HG03108 (cell line): ENCODE measurements around the gene CAMTA2.
A peak's percentile ranks its signal among the peaks of the same experiment; 100 is the strongest.
"Not testable (repeated sequence)": the region's sequence is repeated elsewhere in the genome, so short reads cannot be mapped to it uniquely, and the experiment has no call there.

Experiments
- ATAC-seq: cut with Tn5 transposase; IDR thresholded peaks from one replicate; pipeline ENCODE4 v1.9.1; 2021; ENCODE audit warnings: moderate library complexity; ENCODE audit not compliant: unreplicated experiment

The CAMTA2 gene, protein sequence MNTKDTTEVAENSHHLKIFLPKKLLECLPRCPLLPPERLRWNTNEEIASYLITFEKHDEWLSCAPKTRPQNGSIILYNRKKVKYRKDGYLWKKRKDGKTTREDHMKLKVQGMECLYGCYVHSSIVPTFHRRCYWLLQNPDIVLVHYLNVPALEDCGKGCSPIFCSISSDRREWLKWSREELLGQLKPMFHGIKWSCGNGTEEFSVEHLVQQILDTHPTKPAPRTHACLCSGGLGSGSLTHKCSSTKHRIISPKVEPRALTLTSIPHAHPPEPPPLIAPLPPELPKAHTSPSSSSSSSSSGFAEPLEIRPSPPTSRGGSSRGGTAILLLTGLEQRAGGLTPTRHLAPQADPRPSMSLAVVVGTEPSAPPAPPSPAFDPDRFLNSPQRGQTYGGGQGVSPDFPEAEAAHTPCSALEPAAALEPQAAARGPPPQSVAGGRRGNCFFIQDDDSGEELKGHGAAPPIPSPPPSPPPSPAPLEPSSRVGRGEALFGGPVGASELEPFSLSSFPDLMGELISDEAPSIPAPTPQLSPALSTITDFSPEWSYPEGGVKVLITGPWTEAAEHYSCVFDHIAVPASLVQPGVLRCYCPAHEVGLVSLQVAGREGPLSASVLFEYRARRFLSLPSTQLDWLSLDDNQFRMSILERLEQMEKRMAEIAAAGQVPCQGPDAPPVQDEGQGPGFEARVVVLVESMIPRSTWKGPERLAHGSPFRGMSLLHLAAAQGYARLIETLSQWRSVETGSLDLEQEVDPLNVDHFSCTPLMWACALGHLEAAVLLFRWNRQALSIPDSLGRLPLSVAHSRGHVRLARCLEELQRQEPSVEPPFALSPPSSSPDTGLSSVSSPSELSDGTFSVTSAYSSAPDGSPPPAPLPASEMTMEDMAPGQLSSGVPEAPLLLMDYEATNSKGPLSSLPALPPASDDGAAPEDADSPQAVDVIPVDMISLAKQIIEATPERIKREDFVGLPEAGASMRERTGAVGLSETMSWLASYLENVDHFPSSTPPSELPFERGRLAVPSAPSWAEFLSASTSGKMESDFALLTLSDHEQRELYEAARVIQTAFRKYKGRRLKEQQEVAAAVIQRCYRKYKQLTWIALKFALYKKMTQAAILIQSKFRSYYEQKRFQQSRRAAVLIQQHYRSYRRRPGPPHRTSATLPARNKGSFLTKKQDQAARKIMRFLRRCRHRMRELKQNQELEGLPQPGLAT

DNA sequence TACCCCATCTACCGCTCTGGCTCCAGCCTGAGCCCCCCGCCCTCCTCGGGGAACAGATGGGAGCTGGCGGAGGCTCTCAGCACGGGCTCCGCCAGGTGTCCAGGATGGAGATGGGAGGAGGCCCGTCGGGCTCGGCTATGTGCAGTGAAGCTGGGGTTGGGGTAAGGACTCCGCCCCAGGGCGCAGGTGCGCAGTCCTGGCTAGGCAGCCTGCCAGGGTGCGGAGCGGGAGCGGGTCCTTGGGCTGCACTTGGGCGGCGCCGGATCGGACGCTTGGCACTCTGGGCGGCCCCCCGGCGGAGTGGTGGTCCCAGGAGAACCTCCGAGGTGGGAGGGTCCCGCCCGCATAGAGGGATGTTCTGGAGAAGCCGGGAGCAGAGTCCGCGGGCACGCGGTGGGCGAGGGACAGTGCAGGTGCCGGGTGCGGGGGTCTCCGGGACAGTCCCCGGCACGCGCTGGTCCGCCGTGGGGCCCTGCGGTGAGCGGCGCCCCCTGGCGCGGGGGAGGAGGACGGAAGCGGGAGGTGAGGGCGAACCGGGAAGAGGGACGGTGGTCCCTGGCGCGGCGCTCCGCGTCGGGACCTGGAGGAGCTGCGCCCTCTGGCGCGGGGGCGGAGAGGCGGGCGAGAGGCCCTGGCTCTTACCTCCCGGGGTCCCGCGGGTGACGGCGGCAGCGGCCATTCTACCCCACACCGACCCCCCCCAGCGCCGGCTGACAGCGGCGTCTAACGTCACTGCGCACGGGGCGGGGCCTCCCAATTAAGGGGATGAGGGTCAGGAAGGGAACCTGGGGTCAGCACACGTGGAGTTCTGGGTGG, at the start of gene CAMTA2:
Gene CAMTA2, minus strand, starts transcription at position 725 of the 816 bp plus-strand sequence. CDS start 1,453 bp downstream, outside the sequence.
- peak; percentile 76 for ATAC-seq

DNA sequence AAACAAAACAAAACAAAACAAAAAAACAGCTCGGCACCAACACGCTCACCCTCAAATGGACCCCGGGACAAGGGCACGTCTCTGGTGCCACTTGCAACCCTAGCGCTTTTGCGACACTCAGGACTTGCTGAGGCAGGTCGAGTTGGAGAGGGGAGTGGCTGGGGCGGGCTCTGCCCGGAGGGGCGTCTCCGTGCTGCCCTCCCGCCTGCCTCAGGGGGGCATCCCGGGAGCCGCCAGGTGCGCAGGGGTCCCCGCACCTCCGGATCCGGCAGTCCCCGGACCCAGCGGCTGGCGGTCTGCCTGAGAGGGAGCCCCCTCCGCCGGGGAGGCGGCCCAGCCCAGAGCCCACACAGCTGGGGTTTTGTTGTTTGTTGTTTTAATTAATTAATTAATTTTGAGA, 47.8 kb upstream of the CAMTA2 start, which contains the start of gene SLC52A1:
Gene SLC52A1, minus strand, starts transcription at position 112 of the 400 bp plus-strand sequence. CDS start 820 bp downstream, outside the sequence.
- no peak for ATAC-seq

DNA sequence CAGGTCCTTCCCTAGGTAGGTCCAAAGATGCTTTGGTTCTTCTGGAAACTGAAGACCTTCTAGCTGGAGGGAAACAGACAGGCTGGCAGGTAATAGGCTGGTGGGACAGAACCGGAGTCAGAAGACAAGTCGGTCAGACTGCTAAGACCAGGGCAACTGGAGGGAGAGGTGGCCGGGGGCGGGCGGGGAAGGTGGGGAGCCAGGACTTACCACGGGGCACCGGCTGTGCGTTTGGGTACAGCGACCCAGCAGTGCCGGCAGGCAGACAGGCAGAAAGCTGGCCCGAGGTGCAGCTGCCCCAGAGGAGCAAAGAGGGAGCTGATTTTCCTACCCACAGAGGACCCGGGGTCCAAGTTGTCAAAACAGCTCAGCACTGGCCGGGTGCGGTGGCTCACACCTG, 47.2 kb upstream of the CAMTA2 start:
- ATAC-seq: no peak

DNA sequence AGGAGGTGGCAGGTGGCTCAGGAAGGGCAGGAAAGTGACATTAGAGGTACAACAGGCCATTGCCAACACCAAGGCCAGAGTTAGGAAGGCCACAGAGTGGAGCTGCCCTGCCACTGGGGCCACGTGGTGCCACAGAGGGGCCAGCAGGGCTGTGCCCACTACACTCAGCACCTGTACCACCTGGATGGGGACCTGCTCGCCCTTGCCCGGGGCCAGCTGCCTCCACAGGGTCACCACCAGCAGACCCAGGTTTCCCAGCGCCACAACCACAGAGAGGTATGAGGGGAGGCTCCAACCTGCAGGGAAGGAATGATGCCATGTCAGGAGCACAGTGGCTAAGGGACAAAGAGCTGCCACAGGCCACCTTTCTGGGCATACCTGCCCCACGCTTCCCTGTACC, 46.6 kb upstream of the CAMTA2 start:
- no peak for ATAC-seq

DNA sequence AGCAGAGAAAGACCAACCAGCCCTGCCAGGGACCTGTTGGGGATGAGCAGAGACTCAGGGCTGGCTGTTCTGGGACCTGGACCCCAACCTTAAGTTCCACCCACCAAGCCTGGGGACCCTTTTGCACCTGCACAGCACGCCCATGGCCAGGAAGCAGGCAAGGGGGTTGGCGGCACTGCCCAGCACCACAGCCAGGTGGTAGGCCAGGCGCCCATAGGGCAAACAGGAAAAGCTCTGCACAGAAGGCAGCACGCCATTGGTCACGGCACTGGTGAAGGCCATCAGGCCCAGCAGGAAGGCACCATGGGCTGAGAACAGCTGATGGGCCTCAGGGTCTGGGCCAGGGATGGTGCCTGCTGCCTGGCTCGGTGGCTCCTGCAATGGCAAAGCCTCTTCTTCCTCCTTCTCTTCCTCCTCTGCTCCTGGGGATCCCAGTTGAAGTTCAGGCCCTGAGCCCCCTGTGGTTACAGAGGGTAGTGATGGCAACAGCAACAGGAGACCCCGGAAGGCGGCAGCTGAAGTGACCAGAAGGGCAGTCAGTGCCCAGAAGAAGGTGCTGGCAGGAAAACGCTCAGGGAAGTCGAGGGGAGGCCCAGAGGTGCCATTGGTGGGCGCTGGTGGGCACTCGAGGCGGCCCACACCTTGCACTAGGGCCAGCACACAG, 46.0 kb upstream of the CAMTA2 start:
- no peak for ATAC-seq

DNA sequence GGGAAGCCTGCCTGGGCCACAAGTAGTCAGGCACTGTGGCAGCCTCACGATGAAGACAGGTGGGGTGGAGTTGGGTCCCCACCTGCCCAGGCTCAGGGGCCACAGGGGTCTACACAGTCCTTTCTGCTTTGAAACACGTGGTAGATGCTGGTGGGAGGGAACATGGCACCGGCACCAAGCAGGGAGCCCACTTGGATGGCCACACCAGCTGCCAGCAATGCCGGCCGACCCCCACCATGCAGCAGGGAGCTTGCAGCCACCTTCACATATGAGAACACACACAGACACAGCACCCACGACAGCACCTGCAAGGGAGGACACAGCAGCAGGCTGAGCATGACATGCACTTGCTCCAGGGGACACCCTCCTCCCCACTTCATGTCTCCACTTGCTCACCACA, 45.4 kb upstream of the CAMTA2 start:
- no peak for ATAC-seq

DNA sequence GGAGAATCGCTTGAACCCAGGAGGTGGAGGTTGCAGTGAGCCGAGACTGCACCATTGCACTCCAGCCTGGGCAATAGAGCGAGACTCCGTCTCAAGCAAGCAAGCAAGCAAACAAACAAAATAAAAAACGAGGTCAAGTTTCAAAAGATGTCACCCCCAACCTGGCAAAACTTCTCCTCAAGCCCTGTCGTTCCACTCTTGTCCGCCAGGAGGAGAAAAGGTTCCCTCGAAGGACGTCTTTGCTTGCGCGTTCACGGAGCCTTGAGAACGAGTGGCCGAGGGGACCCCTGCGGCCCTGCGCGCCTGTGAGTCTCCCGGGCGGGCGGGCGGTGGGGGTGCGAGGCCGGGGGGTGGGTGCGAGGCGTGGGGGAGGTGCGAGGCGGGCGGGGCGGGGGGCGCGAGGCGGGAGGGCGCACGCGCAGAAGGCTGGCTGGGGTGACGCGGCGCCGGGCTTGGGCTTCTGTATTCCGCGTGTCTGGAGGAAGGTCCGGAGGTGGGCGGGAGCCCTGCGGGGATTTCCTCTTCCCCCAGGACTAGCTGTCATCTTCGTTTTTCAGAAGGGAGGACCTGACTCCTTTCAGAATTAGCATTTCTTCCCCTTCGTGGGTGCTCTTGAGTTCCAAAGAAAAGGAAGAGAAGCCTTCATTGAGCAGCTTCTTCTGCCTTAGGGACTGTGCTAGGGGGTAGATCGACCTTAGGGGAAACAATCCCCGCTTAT, 44.0 kb upstream of the CAMTA2 start:
- peak; percentile 63 for ATAC-seq

DNA sequence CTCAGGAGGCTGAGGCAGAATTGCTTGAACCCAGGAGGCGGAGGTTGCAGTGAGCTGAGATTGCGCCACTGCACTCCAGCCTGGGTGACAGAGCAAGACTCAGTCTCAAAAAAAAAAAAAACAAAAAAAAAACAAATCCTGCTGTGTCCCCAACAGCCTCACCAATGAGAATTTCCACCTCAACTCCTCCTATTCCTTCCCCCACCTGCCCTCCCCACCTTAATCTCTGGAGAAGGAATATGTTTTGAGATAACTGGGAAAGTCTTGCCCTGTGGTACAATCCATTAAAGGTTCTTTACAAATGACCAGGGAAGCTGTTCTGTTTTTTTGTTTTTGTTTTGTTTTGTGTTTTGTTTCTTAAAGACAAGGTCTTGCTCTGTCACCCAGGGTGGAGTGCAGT, 42.7 kb upstream of the CAMTA2 start:
- not testable (repeated sequence) for ATAC-seq

DNA sequence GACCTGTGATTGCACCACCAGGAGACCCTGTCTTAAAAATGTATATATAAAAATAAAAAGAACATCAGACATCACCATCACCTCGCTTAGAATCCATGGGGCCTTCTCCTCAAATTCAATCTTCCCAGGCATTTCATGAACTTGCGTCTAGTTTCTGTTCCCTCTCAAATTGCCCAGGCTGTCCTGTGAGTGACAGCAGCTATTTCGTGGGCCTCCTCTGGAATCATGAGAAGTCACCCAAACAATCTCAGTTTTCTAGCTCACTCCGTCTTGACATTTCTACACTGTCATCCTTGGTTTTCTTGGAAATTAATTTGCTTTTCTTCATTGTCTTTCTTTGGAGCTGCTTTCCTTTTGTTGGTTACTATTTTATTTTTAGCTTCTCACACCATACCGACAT, 40.4 kb upstream of the CAMTA2 start:
- ATAC-seq: no peak

DNA sequence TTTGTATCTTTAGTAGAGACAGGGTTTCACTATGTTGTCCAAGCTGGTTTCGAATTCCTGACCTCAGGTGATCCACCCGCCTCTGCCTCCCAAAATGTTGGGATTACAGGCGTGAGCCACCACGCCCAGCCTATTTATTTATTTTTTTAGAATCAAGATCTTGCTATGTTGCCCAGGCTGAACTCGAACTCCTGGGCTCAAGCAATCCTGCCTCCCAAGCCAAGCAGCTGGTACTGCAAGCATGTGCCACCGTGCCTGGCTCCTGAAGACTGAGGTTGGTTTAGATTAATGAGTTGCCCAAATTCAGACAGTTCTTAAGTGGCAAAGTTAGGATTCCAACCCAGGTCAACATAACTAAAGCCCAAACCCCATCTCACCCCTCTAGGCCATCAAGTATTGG, 39.8 kb upstream of the CAMTA2 start:
- ATAC-seq: no peak

DNA sequence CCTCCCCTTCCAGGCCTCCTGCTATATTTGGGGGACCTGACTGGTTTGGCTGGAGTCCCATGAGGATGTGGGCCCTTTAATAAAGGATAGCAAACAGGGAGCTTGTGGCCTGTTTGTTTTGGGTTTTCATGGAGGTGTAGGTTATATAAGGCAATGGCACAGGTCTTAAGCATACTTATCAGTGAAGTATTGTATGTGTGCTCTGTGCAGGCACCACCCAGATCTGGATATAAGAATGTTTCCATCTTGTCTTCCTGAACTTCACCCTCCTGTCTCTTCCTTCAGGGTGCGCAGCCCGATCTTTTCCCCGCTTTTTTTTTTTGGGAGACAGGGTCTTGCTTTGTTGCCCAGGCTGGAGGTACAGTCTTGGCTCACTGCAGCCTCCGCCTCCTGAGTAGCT, 37.1 kb upstream of the CAMTA2 start:
- ATAC-seq: no peak

DNA sequence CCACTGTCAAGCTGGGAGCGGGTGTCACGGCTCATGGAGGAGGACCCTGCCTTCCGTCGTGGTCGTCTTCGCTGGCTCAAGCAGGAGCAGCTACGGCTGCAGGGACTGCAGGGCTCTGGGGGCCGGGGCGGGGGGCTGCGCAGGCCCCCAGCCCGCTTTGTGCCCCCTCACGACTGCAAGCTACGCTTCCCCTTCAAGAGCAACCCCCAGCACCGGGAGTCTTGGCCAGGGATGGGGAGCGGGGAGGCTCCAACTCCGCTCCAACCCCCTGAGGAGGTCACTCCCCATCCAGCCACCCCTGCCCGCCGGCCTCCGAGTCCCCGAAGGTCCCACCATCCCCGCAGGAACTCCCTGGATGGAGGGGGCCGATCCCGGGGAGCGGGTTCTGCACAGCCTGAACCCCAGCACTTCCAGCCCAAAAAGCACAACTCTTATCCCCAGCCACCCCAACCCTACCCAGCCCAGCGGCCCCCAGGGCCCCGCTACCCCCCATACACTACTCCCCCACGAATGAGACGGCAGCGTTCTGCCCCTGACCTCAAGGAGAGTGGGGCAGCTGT, 36.2 kb upstream of the CAMTA2 start:
- no peak for ATAC-seq

DNA sequence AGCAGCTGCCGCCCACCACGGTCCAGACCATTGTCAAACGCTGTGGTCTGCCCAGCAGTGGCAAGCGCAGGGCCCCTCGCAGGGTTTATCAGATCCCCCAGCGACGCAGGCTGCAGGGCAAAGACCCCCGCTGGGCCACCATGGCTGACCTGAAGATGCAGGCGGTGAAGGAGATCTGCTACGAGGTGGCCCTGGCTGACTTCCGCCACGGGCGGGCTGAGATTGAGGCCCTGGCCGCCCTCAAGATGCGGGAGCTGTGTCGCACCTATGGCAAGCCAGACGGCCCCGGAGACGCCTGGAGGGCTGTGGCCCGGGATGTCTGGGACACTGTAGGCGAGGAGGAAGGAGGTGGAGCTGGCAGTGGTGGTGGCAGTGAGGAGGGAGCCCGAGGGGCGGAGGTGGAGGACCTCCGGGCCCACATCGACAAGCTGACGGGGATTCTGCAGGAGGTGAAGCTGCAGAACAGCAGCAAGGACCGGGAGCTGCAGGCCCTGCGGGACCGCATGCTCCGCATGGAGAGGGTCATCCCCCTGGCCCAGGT, 34.8 kb upstream of the CAMTA2 start:
- no peak for ATAC-seq

DNA sequence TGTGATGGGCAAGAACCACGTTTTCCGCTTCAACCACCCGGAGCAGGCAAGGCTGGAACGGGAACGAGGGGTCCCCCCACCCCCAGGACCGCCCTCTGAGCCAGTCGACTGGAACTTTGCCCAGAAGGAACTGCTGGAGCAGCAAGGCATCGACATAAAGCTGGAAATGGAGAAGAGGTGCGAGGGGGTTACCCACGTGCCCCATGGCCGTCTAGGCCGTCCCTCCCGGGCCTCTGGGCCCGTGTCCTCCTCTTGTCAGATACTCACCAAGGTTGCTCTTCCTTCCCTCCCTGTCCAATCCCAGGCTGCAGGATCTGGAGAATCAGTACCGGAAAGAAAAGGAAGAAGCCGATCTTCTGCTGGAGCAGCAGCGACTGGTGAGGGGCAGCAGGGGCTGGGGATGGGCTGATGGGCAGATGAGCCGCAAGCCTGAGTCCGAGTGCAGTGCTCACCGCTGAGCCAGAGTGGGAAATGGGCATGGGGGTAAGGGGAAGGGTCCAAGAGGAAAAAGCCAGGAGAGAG, 33.1 kb upstream of the CAMTA2 start:
- ATAC-seq: no peak

DNA sequence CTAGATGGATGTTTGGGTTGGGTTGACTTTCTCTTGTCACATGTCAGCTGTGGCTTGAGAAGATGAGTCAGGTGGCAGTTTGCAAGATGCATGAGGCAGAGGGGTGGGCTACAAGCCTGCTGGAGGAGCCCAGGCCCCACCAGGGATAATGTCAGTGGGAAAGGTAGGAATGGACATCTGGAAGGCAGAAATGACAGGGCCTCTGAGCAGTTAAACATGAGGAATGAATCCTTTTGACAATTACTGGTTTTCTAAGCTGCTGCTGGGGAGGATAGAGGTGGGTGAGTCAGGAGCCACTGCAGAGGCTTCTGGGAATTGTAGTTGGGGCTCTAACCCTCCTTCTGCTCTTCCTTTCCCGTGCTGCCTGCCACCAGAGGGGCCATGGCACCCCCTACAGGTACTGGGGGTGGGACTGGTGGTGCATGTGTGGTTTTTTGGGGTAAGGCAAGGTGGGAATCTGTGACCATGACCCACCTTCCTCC, 32.0 kb upstream of the CAMTA2 start:
- ATAC-seq: no peak

DNA sequence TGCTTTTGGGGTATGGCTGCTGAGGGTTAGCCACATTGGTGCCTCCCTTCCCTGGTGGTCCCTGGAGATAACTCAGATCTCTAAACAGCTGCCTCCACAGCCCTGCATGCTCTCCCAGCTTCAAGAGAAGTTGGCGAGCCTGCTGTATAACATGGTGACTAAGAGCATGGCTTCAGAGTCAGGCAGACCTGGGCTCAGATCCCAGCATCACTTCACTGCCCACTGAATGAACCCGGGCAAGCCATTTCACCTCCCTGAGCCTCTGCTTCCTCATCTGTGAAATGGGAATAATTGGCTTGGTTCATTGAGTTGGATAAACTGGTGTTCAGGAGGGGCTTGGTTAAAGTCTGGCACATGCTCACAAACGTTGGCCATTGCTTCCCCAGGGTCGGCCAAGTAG, 26.9 kb upstream of the CAMTA2 start:
- no peak for ATAC-seq

DNA sequence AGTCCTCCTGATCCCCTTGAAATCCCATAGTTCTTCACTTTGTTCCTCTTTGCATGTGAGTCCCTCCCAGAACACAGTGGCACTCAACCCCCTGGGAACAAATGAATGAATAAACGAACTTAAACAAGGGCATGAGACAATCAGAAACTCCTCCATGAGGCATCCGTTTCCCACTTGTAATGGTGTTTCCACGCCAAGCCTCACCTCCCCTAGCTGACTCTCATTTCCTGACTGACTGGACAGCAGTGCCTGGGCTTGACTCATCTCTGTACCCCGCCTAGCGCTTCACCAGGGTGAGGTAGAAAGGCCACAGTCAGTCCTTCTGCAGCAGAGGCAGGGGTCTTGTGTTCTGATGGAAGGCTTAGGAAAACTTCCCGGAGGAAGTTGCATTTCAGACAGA, 24.5 kb upstream of the CAMTA2 start:
- peak; percentile 70 for ATAC-seq

DNA sequence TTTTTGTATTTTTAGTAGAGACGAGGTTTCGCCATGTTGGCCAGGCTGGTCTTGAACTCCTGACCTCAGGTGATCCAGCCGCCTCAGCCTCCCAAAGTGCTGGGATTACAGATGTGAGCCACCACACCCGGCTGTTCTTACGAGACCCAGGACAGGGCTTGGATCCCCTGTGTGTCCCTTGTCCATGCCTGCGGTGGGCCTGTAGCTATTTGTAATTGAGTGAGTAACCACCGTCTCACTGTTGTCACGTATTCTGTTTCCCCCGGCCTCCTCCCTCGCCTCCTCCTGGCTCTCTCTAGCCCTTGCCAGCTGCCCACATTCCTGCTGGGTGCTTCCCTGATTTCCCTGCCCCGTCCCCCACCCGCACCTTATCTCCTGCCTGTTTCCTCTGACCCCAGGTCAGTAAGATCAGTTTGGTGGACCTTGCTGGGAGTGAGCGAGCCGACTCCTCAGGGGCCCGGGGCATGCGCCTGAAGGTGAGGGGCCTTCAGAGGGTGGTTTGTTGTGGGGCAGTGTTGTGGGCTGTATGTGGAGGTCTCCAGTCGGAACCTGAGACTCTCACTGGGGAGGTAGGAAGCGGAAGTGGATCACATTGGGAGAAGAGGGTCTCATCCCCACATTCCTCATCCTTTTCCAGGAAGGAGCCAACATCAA, 15.9 kb upstream of the CAMTA2 start:
- no peak for ATAC-seq
